SK-N-SH (cell line): ENCODE results near the gene CRLF2. TPM values are rescaled to one million over a fixed set of nuclear protein-coding genes. Genes with fewer than 3 reads are reported as not detected.
"Not testable (repeated sequence)": the region's sequence is repeated elsewhere in the genome, so short reads cannot be mapped to it uniquely, and the experiment has no call there.

ENCODE experiments used
- CTCF ChIA-PET: fragments of 300-600, 350-600 bp; formaldehyde crosslinking; extraction: SDS; loops from one replicate; lab custom pipeline; 2021; lab: Yijun Ruan, JAX
- POLR2A ChIA-PET: fragments of 350-600 bp; sonication (Branson Sonifier 250); formaldehyde crosslinking; extraction: SDS; loops from one replicate; lab custom pipeline; 2020; ENCODE audit warnings: antibody characterized with exemption, inconsistent platforms; lab: Yijun Ruan, JAX
- DNase-seq: peaks from one replicate; pipeline ENCODE4 v3.0.0; 2012
- H2AFZ ChIP-seq: fragments of 200-600 bp; sonication (generic); 2 replicates; pipeline ENCODE4 v1.8.1; 2016; ENCODE audit warnings: antibody characterized with exemption, mild to moderate bottlenecking, low read depth
- H3F3A ChIP-seq: fragments of 200-600 bp; sonication (generic); replicated peaks from 2 replicates; pipeline ENCODE3; 2016; ENCODE audit warnings: antibody characterized with exemption, mild to moderate bottlenecking; ENCODE audit not compliant: insufficient read depth
- H3K27ac ChIP-seq, 2 experiments: fragments of 200-500 bp in 1 of 2; fragments of 200-600 bp in 1 of 2; sonication (Bioruptor generic) in 1 of 2; sonication (generic), shearing (Covaris generic) in 1 of 2; 2 replicates each; pipeline versions ENCODE4 v1.5.1 to v1.6.1; 2014 to 2016; ENCODE audit warnings: low read depth in 2 of 2, inconsistent platforms in 1 of 2, low read length in 1 of 2, mild to moderate bottlenecking in 1 of 2, mixed read lengths in 1 of 2
- H3K27me3 ChIP-seq: fragments of 200-600 bp; sonication (generic), shearing (Covaris generic); 2 replicates; pipeline ENCODE4 v1.6.1; 2016; ENCODE audit warnings: mixed run types; ENCODE audit not compliant: insufficient read depth
- H3K36me3 ChIP-seq, 2 experiments: fragments of 200-500 bp in 1 of 2; fragments of 200-600 bp in 1 of 2; sonication (Bioruptor generic) in 1 of 2; sonication (generic) in 1 of 2; replicated peaks in 1 of 2; 2 replicates each; pipeline versions ENCODE3 to v1.5.1; 2014 to 2016; ENCODE audit warnings: low read length in 1 of 2, mild to moderate bottlenecking in 1 of 2; ENCODE audit not compliant: insufficient read depth in 2 of 2, control insufficient read depth in 1 of 2
- H3K4me1 ChIP-seq, 2 experiments: fragments of 200-500 bp in 1 of 2; fragments of 200-600 bp in 1 of 2; sonication (Bioruptor generic) in 1 of 2; sonication (generic), shearing (Covaris generic) in 1 of 2; 2 replicates each; pipeline versions ENCODE4 v1.5.1 to v1.6.1; 2014 to 2016; ENCODE audit warnings: low read depth in 1 of 2, low read length in 1 of 2, mixed run types in 1 of 2; ENCODE audit not compliant: insufficient read depth in 2 of 2, control insufficient read depth in 1 of 2
- H3K4me2 ChIP-seq: fragments of 200-600 bp; sonication (generic), shearing (Covaris generic); 2 replicates; pipeline ENCODE4 v1.6.1; 2017; ENCODE audit warnings: mixed run types
- H3K4me3 ChIP-seq, 2 experiments: fragments of 200-500 bp in 1 of 2; fragments of 200-600 bp in 1 of 2; sonication (Bioruptor generic) in 1 of 2; sonication (generic), shearing (Covaris generic) in 1 of 2; 2 replicates each; pipeline versions ENCODE4 v1.5.1 to v1.8.1; 2014 to 2016; ENCODE audit warnings: low read depth in 2 of 2, inconsistent platforms in 1 of 2, low read length in 1 of 2, mild to moderate bottlenecking in 1 of 2, mixed read lengths in 1 of 2, moderate library complexity in 1 of 2
- H3K79me2 ChIP-seq: fragments of 200-600 bp; sonication (generic); 2 replicates; pipeline ENCODE4 v1.8.1; 2017; ENCODE audit warnings: mild to moderate bottlenecking; ENCODE audit not compliant: insufficient read depth
- H3K9ac ChIP-seq: fragments of 200-600 bp; sonication (generic); 2 replicates; pipeline ENCODE4 v1.6.1; 2017; ENCODE audit warnings: mixed run types
- H3K9me2 ChIP-seq: fragments of 200-600 bp; sonication (generic); 2 replicates; pipeline ENCODE4 v1.6.1; 2017; ENCODE audit warnings: mixed run types
- H3K9me3 ChIP-seq: fragments of 200-600 bp; sonication (generic); 2 replicates; pipeline ENCODE4 v1.6.1; 2017; ENCODE audit warnings: mixed run types, mild to moderate bottlenecking, moderate library complexity
- H4K20me1 ChIP-seq: fragments of 200-600 bp; sonication (generic); 2 replicates; pipeline ENCODE4 v1.6.1; 2017; ENCODE audit warnings: mild to moderate bottlenecking, mixed run types; ENCODE audit not compliant: insufficient read depth
- FOSL2 ChIP-seq: IDR thresholded peaks from 2 replicates; pipeline ENCODE4 v1.4.0; 2012; ENCODE audit warnings: low read depth, mild to moderate bottlenecking, moderate library complexity, borderline replicate concordance
- FOXM1 ChIP-seq: IDR thresholded peaks from 2 replicates; pipeline ENCODE4 v1.4.0; 2012; ENCODE audit warnings: low read depth, mild to moderate bottlenecking
- GABPA ChIP-seq: IDR thresholded peaks from 2 replicates; pipeline ENCODE4 v1.4.0; 2012; ENCODE audit warnings: low read depth, mild to moderate bottlenecking
- JUND ChIP-seq: IDR thresholded peaks from 2 replicates; pipeline ENCODE4 v1.4.0; 2012
- MAX ChIP-seq: IDR thresholded peaks from 2 replicates; pipeline ENCODE4 v1.4.0; 2012; ENCODE audit warnings: low read depth
- PBX3 ChIP-seq: IDR thresholded peaks from 2 replicates; pipeline ENCODE4; 2012
- RCOR1 ChIP-seq: fragments of 150-350 bp; IDR thresholded peaks from 2 replicates; pipeline ENCODE4 v1.6.1; 2017; ENCODE audit warnings: antibody characterized with exemption, low read length
- REST ChIP-seq: IDR thresholded peaks from 2 replicates; pipeline ENCODE4 v1.6.1; 2012; ENCODE audit warnings: mild to moderate bottlenecking, low read depth, low read length, moderate library complexity
- SIN3A ChIP-seq: IDR thresholded peaks from 2 replicates; pipeline ENCODE4 v1.6.1; 2012; ENCODE audit warnings: low read depth, mild to moderate bottlenecking, low read length, moderate library complexity, borderline replicate concordance
- TAF1 ChIP-seq: IDR thresholded peaks from 2 replicates; pipeline ENCODE4 v1.6.1; 2012; ENCODE audit warnings: low read depth, mild to moderate bottlenecking, low read length, moderate library complexity, borderline replicate concordance
- TCF12 ChIP-seq: IDR thresholded peaks from 2 replicates; pipeline ENCODE4 v1.4.0; 2012
- WGBS: methylation state at CpG from one replicate; pipeline ENCODE4 v1.1.6; 2017; ENCODE audit warnings: low lambda C conversion rate; 5-methylcytosine and 5-hydroxymethylcytosine counted together
- polyA plus RNA-seq, 3 experiments: library from polyadenylated mRNA; depleted of rRNA; stranded (reverse); fragments of >200 nt; gene quantifications; 2 replicates each; pipeline ENCODE4 v1.2.3, GENCODE V29; 2012

The CRLF2 gene
- polyA plus RNA-seq, 1 of the 3 experiments (the other 2 are of a cell fraction) = not detected

- H4K20me1 ChIP-seq = no peaks in the 10 kb centered on the region
- H3K9ac ChIP-seq = no peak overlapping the region
- no peaks in the 10 kb centered on the region for H3K9me2 ChIP-seq
- DNase-seq = no peak
- no peaks in the 10 kb centered on the region for H3F3A ChIP-seq
- peaks cover 8% of the 10 kb centered on the region; the same call in 1 of the 2 replicates for H3K27me3 ChIP-seq
- TF ChIP-seq TAF1 = no peak
- TF ChIP-seq SIN3A = no peak
- H3K4me3 ChIP-seq = no peak overlapping the region
- no peak overlapping the region for H3K4me2 ChIP-seq
- WGBS = 6% methylated on average over 5 of the region's 8 CpGs
- no peaks in the 10 kb centered on the region for H3K36me3 ChIP-seq
- no peaks in the 10 kb centered on the region for H3K79me2 ChIP-seq
- H3K9me3 ChIP-seq = no peaks in the 10 kb centered on the region
- H3K27ac ChIP-seq = no peak overlapping the region
- POLR2A ChIA-PET = no interaction called here
- no peak overlapping the region for H2AFZ ChIP-seq
- H3K4me1 ChIP-seq = no peaks in the 10 kb centered on the region
- CTCF ChIA-PET = no interaction called here
These were observed 30.5 kb upstream of the CRLF2 start for GRCh38 chrX:1242891-1243402.

- H3K9me2 ChIP-seq, H3K27me3 ChIP-seq, H3K9ac ChIP-seq, H3K4me2 ChIP-seq, H3K9me3 ChIP-seq, DNase-seq, H3K36me3 ChIP-seq, H3K4me1 ChIP-seq, H3K27ac ChIP-seq, H3K4me3 ChIP-seq, H3F3A ChIP-seq, CTCF ChIA-PET, H3K79me2 ChIP-seq, H2AFZ ChIP-seq, H4K20me1 ChIP-seq, POLR2A ChIA-PET: not testable (repeated sequence)
- WGBS = 32% methylated on average over 9 of the region's 10 CpGs
These were observed 28.1 kb upstream of the CRLF2 start for GRCh38 chrX:1240551-1240950.

DNA sequence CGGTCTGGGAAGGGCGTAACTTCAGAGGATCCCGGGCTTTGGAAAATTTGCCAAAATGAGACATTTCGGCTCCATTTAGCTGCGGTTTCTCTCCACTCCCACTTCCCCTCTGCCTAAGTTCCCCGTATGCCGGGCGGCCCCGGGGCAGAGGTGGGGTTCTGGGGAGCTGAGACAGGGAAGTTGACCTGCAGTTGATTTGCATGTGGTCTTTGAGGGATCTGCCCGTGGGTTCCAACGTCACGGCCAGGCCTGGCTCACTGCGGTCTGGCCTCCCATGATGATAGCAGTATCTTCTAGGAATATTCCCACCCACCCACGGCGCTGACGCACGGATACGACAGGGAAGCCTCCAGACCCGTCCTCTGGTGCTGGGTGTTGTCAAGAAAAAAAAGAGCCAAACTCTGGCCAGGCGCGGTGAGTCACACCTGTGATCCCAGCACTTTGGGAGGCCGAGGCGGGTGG is 27.3 kb upstream of the CRLF2 start:
- Histone ChIP-seq H3K4me1 (no peaks in the 10 kb centered on the region), H3K36me3 (no peaks in the 10 kb centered on the region), H3K9me2 (no peaks in the 10 kb centered on the region), H3K4me2 (no peak overlapping the region), H3K9me3 (no peaks in the 10 kb centered on the region), H3K27ac (no peak overlapping the region), H3K79me2 (no peaks in the 10 kb centered on the region), H3K27me3 (peaks cover 8% of the 10 kb centered on the region; the same call in 1 of the 2 replicates), H3K9ac (no peak overlapping the region), H3K4me3 (no peak overlapping the region), H3F3A (no peaks in the 10 kb centered on the region), H2AFZ (no peak overlapping the region), H4K20me1 (no peaks in the 10 kb centered on the region)
- DNase-seq = no peak
- TF ChIP-seq GABPA (no peak), FOSL2 (no peak), MAX (no peak), REST (no peak), PBX3 (no peak), RCOR1 (no peak), TCF12 (no peak), FOXM1 (no peak), JUND (no peak)
- WGBS = 49% methylated on average over 18 of the region's 23 CpGs
- ChIA-PET CTCF (no interaction called here), POLR2A (no interaction called here)
